ENCODE data around the gene GNB1L. TPM values are rescaled to one million over a fixed set of nuclear protein-coding genes. Genes with fewer than 3 reads are reported as not detected.

Gene GNB1L
- total RNA-seq, 2 experiments from 2014 or later, result 3.0 to 6.5 TPM

GRCh38 chr22:19852177-19852781, 2.4 kb downstream of the GNB1L start:
- CTCF ChIA-PET, result no interaction called here
- H3K27ac Mint-ChIP-seq, result peak overlapping the region; percentile 96
- H3K9me3 ChIP-seq (ENCODE audit: control insufficient read depth in 1 of 2, insufficient read depth in 1 of 2, low read length in 2 of 2), result peaks cover 0 to 2% of the 10 kb centered on the region in 2 experiments
- H3K27ac ChIP-seq (ENCODE audit: low read depth in 1 of 2, low read length in 2 of 2), result no peak overlapping the region
- peak overlapping the region; percentile 95 for H3K4me3 Mint-ChIP-seq
- no peak overlapping the region for H3K4me3 ChIP-seq (ENCODE audit: low read length)
- H3K4me1 Mint-ChIP-seq (ENCODE audit: low read depth), result peaks cover 53% of the 10 kb centered on the region
- ATAC-seq (ENCODE audit: poor library complexity), result no peak
- peaks cover 35% of the 10 kb centered on the region for H3K36me3 ChIP-seq (ENCODE audit: insufficient read depth, low read length)
- intact Hi-C loops (cut with DNase I, micrococcal nuclease), result loop anchor here in 1 of 2 experiments (10.0 kb wide), 3 partner anchors 163 to 557 kb away; partner anchors contain the start of genes ARVCF, CLTCL1, RANBP1 and TRMT2A
- H3K27me3 ChIP-seq (ENCODE audit: control insufficient read depth in 1 of 2, insufficient read depth in 2 of 2, low read length in 2 of 2), result no peaks in the 10 kb centered on the region
- H3K27me3 Mint-ChIP-seq, result no peaks in the 10 kb centered on the region
- peaks cover 67% of the 10 kb centered on the region for H3K4me1 ChIP-seq (ENCODE audit: insufficient read depth, low read length)
- no peak for TF ChIP-seq CTCF (IDR thresholded peaks at IDR 0.05)
- peak in 1 of 14 experiments; percentile 14 for DNase-seq
- POLR2A ChIA-PET, result interaction anchor here (1.3 kb wide), 1 partner anchor 40 kb away, joined by 5 read pairs; no protein-coding TSS in a partner anchor
- H3K9me3 Mint-ChIP-seq, result no peaks in the 10 kb centered on the region
- H3K36me3 Mint-ChIP-seq (ENCODE audit: low read depth), result peaks cover 69% of the 10 kb centered on the region

GRCh38 chr22:19851291-19852176, 3.1 kb downstream of the GNB1L start:
- no peaks in the 10 kb centered on the region for H3K27me3 Mint-ChIP-seq
- H3K9me3 Mint-ChIP-seq, result no peaks in the 10 kb centered on the region
- peak overlapping the region; percentile 83 for H3K4me3 Mint-ChIP-seq
- peaks cover 63% of the 10 kb centered on the region for H3K4me1 ChIP-seq (ENCODE audit: insufficient read depth, low read length)
- H3K27ac ChIP-seq (ENCODE audit: low read depth in 1 of 2, low read length in 2 of 2), result no peak overlapping the region
- no peaks in the 10 kb centered on the region for H3K27me3 ChIP-seq (ENCODE audit: control insufficient read depth in 1 of 2, insufficient read depth in 2 of 2, low read length in 2 of 2)
- no peak for DNase-seq
- H3K4me3 ChIP-seq (ENCODE audit: low read length), result no peak overlapping the region
- H3K4me1 Mint-ChIP-seq (ENCODE audit: low read depth), result peaks cover 47% of the 10 kb centered on the region
- POLR2A ChIA-PET, result interaction anchor here (1.3 kb wide), 1 partner anchor 41 kb away, joined by 5 read pairs; no protein-coding TSS in a partner anchor
- intact Hi-C loops (cut with DNase I, micrococcal nuclease), result loop anchor here in 1 of 2 experiments (10.0 kb wide), 3 partner anchors 163 to 557 kb away; partner anchors contain the start of genes ARVCF, CLTCL1, RANBP1 and TRMT2A
- ATAC-seq (ENCODE audit: poor library complexity), result no peak
- H3K36me3 ChIP-seq (ENCODE audit: insufficient read depth, low read length), result peaks cover 35% of the 10 kb centered on the region
- CTCF ChIA-PET, result interaction anchor here (1.1 kb wide), 1 partner anchor 45 kb away, joined by 3 read pairs; no protein-coding TSS in a partner anchor
- peaks cover 69% of the 10 kb centered on the region for H3K36me3 Mint-ChIP-seq (ENCODE audit: low read depth)
- H3K27ac Mint-ChIP-seq, result no peak overlapping the region
- no peak for TF ChIP-seq CTCF (IDR thresholded peaks at IDR 0.05)
- peaks cover 0 to 8% of the 10 kb centered on the region in 2 experiments for H3K9me3 ChIP-seq (ENCODE audit: control insufficient read depth in 1 of 2, insufficient read depth in 1 of 2, low read length in 2 of 2)

GRCh38 chr22:19850763-19851109, 3.9 kb downstream of the GNB1L start:
- TF ChIP-seq CTCF (IDR thresholded peaks at IDR 0.05), result no peak
- Mint-ChIP-seq H3K27me3 (no peaks in the 10 kb centered on the region), H3K4me3 (peak overlapping the region; percentile 69), H3K36me3 (ENCODE audit: low read depth) (peaks cover 69% of the 10 kb centered on the region), H3K4me1 (ENCODE audit: low read depth) (peaks cover 49% of the 10 kb centered on the region), H3K27ac (no peak overlapping the region), H3K9me3 (no peaks in the 10 kb centered on the region)
- Histone ChIP-seq H3K36me3 (ENCODE audit: insufficient read depth, low read length) (peaks cover 35% of the 10 kb centered on the region), H3K4me3 (ENCODE audit: low read length) (no peak overlapping the region), H3K27ac (ENCODE audit: low read depth in 1 of 2, low read length in 2 of 2) (no peak overlapping the region), H3K9me3 (ENCODE audit: control insufficient read depth in 1 of 2, insufficient read depth in 1 of 2, low read length in 2 of 2) (peaks cover 0 to 8% of the 10 kb centered on the region in 2 experiments), H3K27me3 (ENCODE audit: control insufficient read depth in 1 of 2, insufficient read depth in 2 of 2, low read length in 2 of 2) (no peaks in the 10 kb centered on the region), H3K4me1 (ENCODE audit: insufficient read depth, low read length) (peaks cover 55% of the 10 kb centered on the region)
- DNase-seq, result no peak
- ChIA-PET CTCF (interaction anchor here (1.1 kb wide), 1 partner anchor 45 kb away, joined by 3 read pairs; no protein-coding TSS in a partner anchor), POLR2A (interaction anchor here (1.3 kb wide), 2 partner anchors 36 to 41 kb away, joined by 4 to 5 read pairs; no protein-coding TSS in a partner anchor)
- no peak for ATAC-seq (ENCODE audit: poor library complexity)
- intact Hi-C loops (cut with DNase I, micrococcal nuclease), result loop anchor here in 1 of 2 experiments (10.0 kb wide), 3 partner anchors 164 to 556 kb away; partner anchors contain the start of genes ARVCF, CLTCL1, RANBP1 and TRMT2A
